PC-9 (cell line): ENCODE measurements around the gene ADAMTS8.

Experiments
- CTCF ChIP-seq: fragments of 200-600 bp; sonication (generic); conservative IDR thresholded peaks from 2 replicates; pipeline ENCODE4 v1.6.1; 2017; ENCODE audit warnings: mixed run types, antibody characterized with exemption, mild to moderate bottlenecking, moderate library complexity
- EZH2 ChIP-seq: fragments of 200-600 bp; sonication (generic); IDR thresholded peaks from 2 replicates; pipeline ENCODE4 v1.8.0; 2017; ENCODE audit warnings: antibody characterized with exemption, low read depth

- TF ChIP-seq CTCF (no peak), EZH2 (no peak)
Observed at GRCh38 chr11:130389335-130389935, 39.0 kb downstream of the ADAMTS8 start.
